ENCODE measurements around the gene PRKD1.

The PRKD1 gene

GRCh38 chr14:29940482-29940881, 12.8 kb upstream of the PRKD1 start:
- DNase-seq (ENCODE audit: extremely low spot score) = no peak
- no peak for TF ChIP-seq L3MBTL2 (conservative IDR thresholded peaks at IDR 0.05)
- TF ChIP-seq SUZ12 (IDR thresholded peaks at IDR 0.05) = no peak
- no peak for TF ChIP-seq ELF4 (IDR thresholded peaks at IDR 0.05)
- no peak for TF ChIP-seq LEF1 (IDR thresholded peaks at IDR 0.05; ENCODE audit: borderline replicate concordance)
- no peak for TF ChIP-seq ZNF384 (IDR thresholded peaks at IDR 0.05)
- no peak for TF ChIP-seq ARNT (IDR thresholded peaks at IDR 0.05)
- no peak for TF ChIP-seq HDGF (IDR thresholded peaks at IDR 0.05; ENCODE audit: borderline replicate concordance)
- TF ChIP-seq NFRKB (IDR thresholded peaks at IDR 0.05) = no peak
- no peak for TF ChIP-seq BHLHE40 (IDR thresholded peaks at IDR 0.05; ENCODE audit: borderline replicate concordance)
- TF ChIP-seq SP1 (IDR thresholded peaks at IDR 0.05) = no peak
- TF ChIP-seq FOXA1 (IDR thresholded peaks at IDR 0.05) = no peak
- TF ChIP-seq, protein P1, sequence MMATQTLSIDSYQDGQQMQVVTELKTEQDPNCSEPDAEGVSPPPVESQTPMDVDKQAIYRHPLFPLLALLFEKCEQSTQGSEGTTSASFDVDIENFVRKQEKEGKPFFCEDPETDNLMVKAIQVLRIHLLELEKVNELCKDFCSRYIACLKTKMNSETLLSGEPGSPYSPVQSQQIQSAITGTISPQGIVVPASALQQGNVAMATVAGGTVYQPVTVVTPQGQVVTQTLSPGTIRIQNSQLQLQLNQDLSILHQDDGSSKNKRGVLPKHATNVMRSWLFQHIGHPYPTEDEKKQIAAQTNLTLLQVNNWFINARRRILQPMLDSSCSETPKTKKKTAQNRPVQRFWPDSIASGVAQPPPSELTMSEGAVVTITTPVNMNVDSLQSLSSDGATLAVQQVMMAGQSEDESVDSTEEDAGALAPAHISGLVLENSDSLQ (IDR thresholded peaks at IDR 0.05) = no peak
- TF ChIP-seq FOXK2 (IDR thresholded peaks at IDR 0.05) = no peak
- TF ChIP-seq CTBP1 (IDR thresholded peaks at IDR 0.05; ENCODE audit: borderline replicate concordance) = no peak
- TF ChIP-seq TARDBP (IDR thresholded peaks at IDR 0.05) = no peak
- TF ChIP-seq FOXM1 (IDR thresholded peaks at IDR 0.05; ENCODE audit: borderline replicate concordance) = no peak
- CTCF ChIA-PET = no interaction called here
- POLR2A ChIA-PET = no interaction called here

GRCh38 chr14:29937116-29937515, 9.5 kb upstream of the PRKD1 start:
- ChIA-PET CTCF (no interaction called here), POLR2A (no interaction called here)
- TF ChIP-seq CTBP1 (IDR thresholded peaks at IDR 0.05; ENCODE audit: borderline replicate concordance) = no peak
- TF ChIP-seq FOXK2 (IDR thresholded peaks at IDR 0.05) = no peak
- TF ChIP-seq FOXM1 (IDR thresholded peaks at IDR 0.05; ENCODE audit: borderline replicate concordance) = no peak
- DNase-seq (ENCODE audit: extremely low spot score) = no peak

GRCh38 chr14:29930283-29930682, 2.6 kb upstream of the PRKD1 start:
- ChIA-PET POLR2A (no interaction called here), CTCF (no interaction called here)
- TF ChIP-seq SP1 (IDR thresholded peaks at IDR 0.05) (no peak), BHLHE40 (IDR thresholded peaks at IDR 0.05; ENCODE audit: borderline replicate concordance) (no peak), TARDBP (IDR thresholded peaks at IDR 0.05) (no peak), NFRKB (IDR thresholded peaks at IDR 0.05) (no peak), CTBP1 (IDR thresholded peaks at IDR 0.05; ENCODE audit: borderline replicate concordance) (no peak), LEF1 (IDR thresholded peaks at IDR 0.05; ENCODE audit: borderline replicate concordance) (no peak), ARNT (IDR thresholded peaks at IDR 0.05) (no peak), HDGF (IDR thresholded peaks at IDR 0.05; ENCODE audit: borderline replicate concordance) (no peak), SUZ12 (IDR thresholded peaks at IDR 0.05) (no peak), FOXM1 (IDR thresholded peaks at IDR 0.05; ENCODE audit: borderline replicate concordance) (no peak), FOXA1 (IDR thresholded peaks at IDR 0.05) (no peak), FOXK2 (IDR thresholded peaks at IDR 0.05) (no peak), ELF4 (IDR thresholded peaks at IDR 0.05) (no peak), ZNF384 (IDR thresholded peaks at IDR 0.05) (no peak), L3MBTL2 (conservative IDR thresholded peaks at IDR 0.05) (no peak)
- TF ChIP-seq, protein P1 (IDR thresholded peaks at IDR 0.05) = no peak
- no peak for DNase-seq (ENCODE audit: extremely low spot score)

- TF ChIP-seq, protein P1 (IDR thresholded peaks at IDR 0.05) = no peak
- TF ChIP-seq NFRKB (IDR thresholded peaks at IDR 0.05) (no peak), SUZ12 (IDR thresholded peaks at IDR 0.05) (no peak), ELF4 (IDR thresholded peaks at IDR 0.05) (no peak), LEF1 (IDR thresholded peaks at IDR 0.05; ENCODE audit: borderline replicate concordance) (no peak), ZNF384 (IDR thresholded peaks at IDR 0.05) (no peak), L3MBTL2 (conservative IDR thresholded peaks at IDR 0.05) (no peak), ARNT (IDR thresholded peaks at IDR 0.05) (no peak), BHLHE40 (IDR thresholded peaks at IDR 0.05; ENCODE audit: borderline replicate concordance) (no peak), FOXA1 (IDR thresholded peaks at IDR 0.05) (no peak), TARDBP (IDR thresholded peaks at IDR 0.05) (no peak), FOXM1 (IDR thresholded peaks at IDR 0.05; ENCODE audit: borderline replicate concordance) (no peak), HDGF (IDR thresholded peaks at IDR 0.05; ENCODE audit: borderline replicate concordance) (no peak), CTBP1 (IDR thresholded peaks at IDR 0.05; ENCODE audit: borderline replicate concordance) (no peak), FOXK2 (IDR thresholded peaks at IDR 0.05) (no peak), SP1 (IDR thresholded peaks at IDR 0.05) (no peak)
- ChIA-PET POLR2A (no interaction called here), CTCF (no interaction called here)
- no peak for DNase-seq (ENCODE audit: extremely low spot score)
Measured at GRCh38 chr14:29928117-29928640, 532 bp upstream of the PRKD1 start.

- 0 out of 2 replicates have a peak, but pooled peaks have one; percentile 15 for TF ChIP-seq CTBP1 (IDR thresholded peaks at IDR 0.05; ENCODE audit: borderline replicate concordance)
- TF ChIP-seq SP1 (IDR thresholded peaks at IDR 0.05) = no peak
- POLR2A ChIA-PET = no interaction called here
- CTCF ChIA-PET = no interaction called here
Measured at GRCh38 chr14:29926701-29927375, 809 bp downstream of the PRKD1 start.

GRCh38 chr14:29926228-29926627, 1.4 kb downstream of the PRKD1 start:
- TF ChIP-seq, protein P1 (IDR thresholded peaks at IDR 0.05) = no peak
- TF ChIP-seq FOXK2 (IDR thresholded peaks at IDR 0.05) (no peak), SP1 (IDR thresholded peaks at IDR 0.05) (no peak), NFRKB (IDR thresholded peaks at IDR 0.05) (no peak), LEF1 (IDR thresholded peaks at IDR 0.05; ENCODE audit: borderline replicate concordance) (no peak), ARNT (IDR thresholded peaks at IDR 0.05) (no peak), L3MBTL2 (conservative IDR thresholded peaks at IDR 0.05) (no peak), TARDBP (IDR thresholded peaks at IDR 0.05) (no peak), BHLHE40 (IDR thresholded peaks at IDR 0.05; ENCODE audit: borderline replicate concordance) (no peak), FOXA1 (IDR thresholded peaks at IDR 0.05) (no peak), CTBP1 (IDR thresholded peaks at IDR 0.05; ENCODE audit: borderline replicate concordance) (no peak), SUZ12 (IDR thresholded peaks at IDR 0.05) (no peak), HDGF (IDR thresholded peaks at IDR 0.05; ENCODE audit: borderline replicate concordance) (no peak), FOXM1 (IDR thresholded peaks at IDR 0.05; ENCODE audit: borderline replicate concordance) (no peak), ELF4 (IDR thresholded peaks at IDR 0.05) (no peak), ZNF384 (IDR thresholded peaks at IDR 0.05) (no peak)
- ChIA-PET CTCF (no interaction called here), POLR2A (no interaction called here)
- no peak for DNase-seq (ENCODE audit: extremely low spot score)

More at GRCh38 chr14:29926701-29927375, 809 bp downstream of the PRKD1 start:
- peak; percentile 48 for DNase-seq (ENCODE audit: extremely low spot score)

Data from HEK293T (cell line).